PC-3 (cell line): ENCODE results near the gene EMCN.

ENCODE experiments used
- CTCF ChIP-seq: fragments of 300-600 bp; sonication (generic); conservative IDR thresholded peaks from 2 replicates; pipeline ENCODE4 v1.5.1; 2017; ENCODE audit warnings: antibody characterized with exemption, low read depth, mild to moderate bottlenecking, low read length
- EZH2 ChIP-seq: fragments of 300-600 bp; sonication (generic); IDR thresholded peaks from one replicate; pipeline ENCODE4 v1.6.1; 2017; ENCODE audit warnings: antibody characterized with exemption, mild to moderate bottlenecking, low read length; ENCODE audit not compliant: unreplicated experiment

- TF ChIP-seq CTCF (no peak), EZH2 (no peak)
Observed at GRCh38 chr4:100450449-100450848, 67.4 kb downstream of the EMCN start.
